ENCODE measurements around the gene GJC1. TPM values are rescaled to one million over a fixed set of nuclear protein-coding genes. Genes with fewer than 3 reads are reported as not detected.
A peak's percentile ranks its signal among the peaks of the same experiment; 100 is the strongest.

Gene GJC1
- 18.6 TPM for total RNA-seq
- long read RNA-seq, full-length matches to known transcripts: 16 of 20 reads
- long read RNA-seq, partial matches to known transcripts: 0 of 20 reads
- long read RNA-seq, other reads (novel, unspliced or antisense): 4 of 20 reads

DNA sequence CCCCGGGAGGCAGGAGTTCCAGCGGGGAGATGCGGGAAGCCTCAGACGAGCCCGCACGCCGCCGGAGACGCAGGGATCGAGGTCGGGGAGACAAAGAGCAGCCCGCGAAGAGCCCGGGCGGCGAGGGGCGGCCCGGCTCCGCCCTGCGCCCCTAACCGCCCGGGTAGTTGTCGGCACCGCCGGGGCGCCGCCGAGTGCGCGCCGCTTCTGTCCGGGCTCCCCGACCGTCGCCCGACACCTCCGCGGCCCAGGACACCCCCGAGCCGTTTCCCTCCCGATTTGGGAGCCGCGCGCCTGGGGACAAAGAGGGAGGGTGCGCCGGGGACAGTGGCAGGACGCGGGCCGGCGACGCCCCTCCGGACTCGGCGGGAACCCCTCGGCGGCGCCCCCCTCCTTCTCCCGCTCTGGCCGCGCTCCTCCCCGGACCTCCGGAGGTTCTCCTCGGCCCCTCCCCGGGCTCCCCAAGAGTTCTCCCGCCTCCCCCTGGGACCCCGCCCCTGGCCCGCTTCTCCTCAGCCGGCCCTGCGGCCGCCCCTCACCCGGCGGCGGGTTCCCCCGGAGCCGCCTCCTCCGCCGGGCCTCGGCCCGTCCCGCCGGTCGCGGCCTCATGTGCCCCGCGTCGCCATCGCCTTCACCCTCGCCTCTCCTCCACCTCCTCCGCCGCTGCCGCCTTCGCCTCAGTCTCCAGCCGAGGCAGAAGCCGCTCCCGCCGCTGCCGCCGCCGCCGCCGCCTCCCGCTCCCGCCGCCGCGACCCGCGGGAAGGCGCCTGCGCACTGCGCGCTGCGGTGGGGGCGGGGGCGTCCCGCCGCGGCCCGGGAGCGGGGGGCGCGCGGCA lies at the start of gene GJC1:
Gene GJC1 (minus strand): TSS at position 765 of the 836 bp plus-strand sequence. CDS start 24,470 bp downstream, outside the sequence.
- intact Hi-C loops (cut with micrococcal nuclease): no loop called here
- peak; percentile 59 for DNase-seq

GRCh38 chr17:44879376-44879775 lies 49.3 kb upstream of the GJC1 start:
- intact Hi-C loops (cut with micrococcal nuclease): loop anchor here (5.0 kb wide), 1 partner anchor 107 kb away; no protein-coding TSS in a partner anchor
- ATAC-seq (no peak), DNase-seq (no peak)

More for the DNA sequence above, at the start of gene GJC1:
- peak; percentile 75 for ATAC-seq

GRCh38 chr17:44878627-44879221 lies 48.6 kb upstream of the GJC1 start:
- intact Hi-C loops (cut with micrococcal nuclease): loop anchor here (5.0 kb wide), 1 partner anchor 106 kb away; no protein-coding TSS in a partner anchor
- ATAC-seq (no peak), DNase-seq (no peak)

DNA sequence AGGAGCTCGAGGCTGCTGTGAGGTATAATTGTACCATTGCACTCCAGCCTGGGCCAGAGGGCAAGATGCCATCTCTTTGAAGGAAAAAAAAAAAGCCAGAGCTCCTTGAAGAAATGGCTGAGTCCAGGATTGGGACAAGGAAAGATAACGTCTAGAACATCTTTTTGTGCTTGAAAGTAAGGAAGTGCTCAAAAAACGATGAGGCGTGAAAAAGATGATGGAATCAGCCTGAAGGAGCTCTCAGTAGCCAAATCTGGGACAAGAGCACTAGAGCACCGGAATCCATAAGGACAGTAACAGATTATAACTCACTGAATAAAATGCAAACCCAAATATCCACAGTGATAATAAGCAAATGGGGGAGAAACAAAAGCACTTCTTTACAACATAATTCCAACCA lies 47.0 kb upstream of the GJC1 start:
- intact Hi-C loops (cut with micrococcal nuclease): loop anchor here (5.0 kb wide), 1 partner anchor 105 kb away; no protein-coding TSS in a partner anchor
- DNase-seq (no peak), ATAC-seq (no peak)

- intact Hi-C loops (cut with micrococcal nuclease): loop anchor here (5.0 kb wide), 1 partner anchor 103 kb away; no protein-coding TSS in a partner anchor
- DNase-seq (no peak), ATAC-seq (no peak)
Measured at GRCh38 chr17:44875761-44876160, 45.7 kb upstream of the GJC1 start.

DNA sequence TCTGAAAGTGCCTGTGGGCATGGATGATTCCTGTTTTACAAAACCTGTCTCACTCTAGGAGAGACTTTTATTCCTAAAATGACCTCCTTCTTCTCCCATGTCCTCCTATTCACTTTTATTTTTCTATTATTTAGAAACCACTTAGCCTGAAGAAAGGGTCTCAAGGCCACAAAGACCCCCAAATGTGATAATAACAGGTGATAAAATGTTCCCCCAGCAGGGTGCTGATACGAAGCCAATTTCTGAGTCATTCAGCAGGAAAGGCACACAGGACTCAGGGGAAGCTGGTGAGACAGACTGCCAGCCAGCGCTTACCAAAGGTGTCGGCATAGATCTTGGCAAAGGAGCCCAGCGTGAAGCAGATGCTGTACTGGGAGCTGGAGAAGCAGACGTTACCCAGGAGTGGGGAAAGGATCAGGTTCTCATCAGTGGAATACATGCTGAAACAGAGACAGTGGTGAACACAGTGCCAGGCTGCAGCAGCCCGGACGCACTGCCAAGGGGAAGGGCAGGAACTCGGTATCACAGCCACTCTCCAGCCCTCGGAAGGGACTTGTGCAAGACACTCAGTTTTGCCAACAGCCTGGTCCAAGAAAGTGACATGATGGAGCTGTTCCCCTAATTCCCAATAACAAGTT lies 42.2 kb upstream of the GJC1 start:
- intact Hi-C loops (cut with micrococcal nuclease): no loop called here
- ATAC-seq: peak; percentile 93
- peak; percentile 57 for DNase-seq

GRCh38 chr17:44871556-44871955 lies 41.5 kb upstream of the GJC1 start:
- intact Hi-C loops (cut with micrococcal nuclease): no loop called here
- DNase-seq (no peak), ATAC-seq (no peak)

- ATAC-seq (peak; percentile 26), DNase-seq (no peak)
- intact Hi-C loops (cut with micrococcal nuclease): loop anchor here (5.0 kb wide), 1 partner anchor 91 kb away; no protein-coding TSS in a partner anchor
Measured at GRCh38 chr17:44867841-44868240, 37.8 kb upstream of the GJC1 start.

- ATAC-seq: no peak
- DNase-seq: no peak
- intact Hi-C loops (cut with micrococcal nuclease): loop anchor here (5.0 kb wide), 1 partner anchor 89 kb away; no protein-coding TSS in a partner anchor
Measured at GRCh38 chr17:44865931-44866330, 35.8 kb upstream of the GJC1 start.

DNA sequence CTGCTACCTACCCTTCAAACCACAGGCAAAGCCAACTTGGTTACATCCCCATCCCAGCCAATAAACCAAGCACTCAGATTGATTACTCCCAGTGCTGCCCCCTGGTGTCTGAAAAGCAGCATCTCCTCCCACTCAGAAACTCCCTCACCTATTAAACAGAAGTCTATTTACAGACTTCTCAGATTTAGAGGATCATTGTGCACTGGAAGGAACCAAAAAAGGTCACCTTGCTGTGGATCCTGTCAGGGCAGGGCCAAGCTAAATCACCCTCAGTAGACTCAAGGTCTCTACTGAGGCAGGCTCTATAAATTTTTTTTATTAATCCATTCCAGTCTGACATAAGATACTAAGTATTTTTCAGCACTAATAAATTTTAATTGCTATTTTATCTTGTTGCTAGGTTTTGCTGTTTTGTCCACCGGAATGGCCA lies 35.2 kb upstream of the GJC1 start:
- peak; percentile 72 for ATAC-seq
- intact Hi-C loops (cut with micrococcal nuclease): loop anchor here (5.0 kb wide), 1 partner anchor 88 kb away; no protein-coding TSS in a partner anchor

DNA sequence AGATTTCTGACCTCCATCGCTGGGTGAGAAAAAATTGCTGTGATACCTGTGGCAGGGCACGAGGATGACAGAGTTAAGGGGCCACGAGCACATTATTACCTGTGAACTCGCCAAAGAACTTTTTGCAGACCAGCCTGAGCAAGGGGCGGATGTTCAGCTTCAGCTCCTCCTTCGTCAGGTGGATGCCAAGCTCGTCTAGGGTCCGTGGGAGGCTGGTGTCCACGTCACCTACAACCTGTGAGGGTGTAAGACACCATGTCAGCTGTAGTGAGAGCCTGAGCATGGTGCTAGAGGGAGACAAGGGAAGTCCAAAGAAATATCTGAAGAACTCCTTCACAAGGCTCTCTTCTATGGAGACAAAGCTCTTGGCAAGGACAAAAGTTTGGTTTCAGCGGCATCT lies 34.7 kb upstream of the GJC1 start:
- intact Hi-C loops (cut with micrococcal nuclease): loop anchor here (5.0 kb wide), 1 partner anchor 88 kb away; no protein-coding TSS in a partner anchor
- ATAC-seq (peak; percentile 11), DNase-seq (no peak)

More for the DNA sequence above, 35.2 kb upstream of the GJC1 start:
- peak; percentile 70 for DNase-seq

DNA sequence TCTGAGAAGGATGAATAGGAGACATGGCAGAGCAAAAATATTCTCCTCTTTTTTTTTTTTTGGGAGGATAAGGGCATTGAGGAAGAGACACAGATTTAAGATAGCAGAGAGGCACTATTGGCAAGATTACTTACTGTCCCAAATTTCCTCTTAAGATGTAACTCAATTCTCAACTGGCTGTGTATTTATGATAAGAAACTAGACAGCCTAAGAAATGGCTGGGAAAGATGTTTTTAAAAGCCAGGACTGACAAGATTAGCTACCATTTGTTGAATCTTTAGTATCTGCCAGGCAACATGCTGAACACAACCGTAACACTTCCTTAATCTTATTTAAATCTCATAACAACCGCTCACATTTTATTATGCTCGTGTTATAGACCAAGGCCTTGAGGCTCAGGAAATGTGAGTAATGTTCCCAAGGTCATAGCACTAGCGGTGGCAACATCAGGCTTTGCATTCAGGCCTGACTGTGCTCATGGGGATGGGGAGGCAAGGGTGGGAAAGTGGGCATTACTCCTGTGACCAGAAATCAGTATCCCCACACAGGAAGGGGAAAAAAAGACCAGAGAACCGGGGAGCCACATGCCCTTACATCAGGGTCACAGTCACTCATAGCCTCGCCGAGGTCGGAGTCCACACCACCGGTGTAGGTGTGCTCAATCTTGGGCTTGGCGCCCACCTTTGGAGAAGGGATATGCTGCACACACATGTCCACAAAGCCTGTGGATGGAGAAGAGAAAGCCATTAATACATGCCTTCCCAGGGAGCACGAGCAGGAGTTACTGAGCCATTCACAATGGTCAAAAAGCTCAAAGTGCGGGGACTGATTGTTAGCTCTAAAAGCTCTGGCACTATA lies 33.2 kb upstream of the GJC1 start:
- intact Hi-C loops (cut with micrococcal nuclease): no loop called here
- DNase-seq (no peak), ATAC-seq (no peak)

DNA sequence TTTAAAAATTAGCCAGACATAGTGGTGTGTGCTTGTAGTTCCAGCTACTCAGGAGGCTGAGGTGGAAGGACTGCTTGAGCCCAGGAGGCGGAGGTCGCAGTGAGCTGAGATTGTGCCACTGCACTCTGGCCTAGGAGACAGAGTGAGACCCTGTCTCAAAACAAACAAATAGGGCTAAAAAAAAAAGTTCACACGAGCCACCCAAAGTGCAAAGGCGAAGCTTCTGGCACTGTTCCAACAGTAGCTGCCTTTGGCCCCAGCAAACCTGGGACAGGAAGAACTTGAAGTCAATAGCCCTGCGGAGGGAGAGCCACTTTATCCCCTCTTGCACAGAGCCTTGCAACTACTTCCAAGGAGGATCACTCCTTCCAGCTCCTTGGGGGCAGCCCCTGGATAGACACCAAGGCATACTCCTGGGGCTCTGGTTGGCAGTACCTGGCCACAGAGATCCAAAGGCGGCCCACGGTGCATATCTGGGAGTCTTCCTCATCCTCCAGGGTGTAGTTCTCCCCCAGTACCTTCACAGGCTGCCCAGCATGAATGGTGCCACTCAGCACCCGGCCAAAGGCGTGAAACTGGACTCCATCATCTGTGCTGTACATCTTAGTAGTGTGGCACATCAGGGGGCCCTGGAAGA lies 32.3 kb upstream of the GJC1 start:
- no peak for DNase-seq
- intact Hi-C loops (cut with micrococcal nuclease): no loop called here
- no peak for ATAC-seq

- intact Hi-C loops (cut with micrococcal nuclease): no loop called here
- ATAC-seq: no peak
- DNase-seq: no peak
Measured at GRCh38 chr17:44859701-44860100, 29.6 kb upstream of the GJC1 start.

GRCh38 chr17:44854192-44854591 lies 24.1 kb upstream of the GJC1 start:
- intact Hi-C loops (cut with micrococcal nuclease): no loop called here
- DNase-seq (no peak), ATAC-seq (no peak)

GRCh38 chr17:44850612-44851011 lies 20.5 kb upstream of the GJC1 start:
- peak; percentile 74 for ATAC-seq
- peak; percentile 65 for DNase-seq
- intact Hi-C loops (cut with micrococcal nuclease): no loop called here

DNA sequence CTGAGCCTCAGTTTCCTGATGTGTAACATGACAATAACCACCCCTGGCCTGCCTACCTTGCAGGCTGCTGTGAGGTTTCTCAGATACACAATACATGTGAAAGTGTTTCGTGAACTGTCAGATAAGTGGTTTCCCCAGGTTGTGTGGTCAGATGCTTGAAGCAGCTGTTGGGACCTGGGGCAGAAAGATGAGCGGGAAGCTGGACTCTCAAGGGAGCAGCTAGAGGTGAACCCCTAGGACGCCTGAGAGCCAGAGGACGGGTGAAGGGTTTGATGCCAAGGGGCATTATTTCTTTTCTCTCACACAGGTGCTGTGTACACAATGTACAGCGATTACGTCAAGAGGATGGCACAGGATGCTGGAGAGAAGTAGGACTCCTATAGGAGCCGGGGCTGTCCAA lies 19.9 kb upstream of the GJC1 start:
- intact Hi-C loops (cut with micrococcal nuclease): no loop called here

GRCh38 chr17:44848961-44849489 lies 18.9 kb upstream of the GJC1 start:
- DNase-seq (no peak), ATAC-seq (no peak)
- intact Hi-C loops (cut with micrococcal nuclease): no loop called here

More for the DNA sequence above, 19.9 kb upstream of the GJC1 start:
- DNase-seq (no peak), ATAC-seq (no peak)
